ENCODE results near the gene TMEM42.
"Not testable (repeated sequence)": the region's sequence is repeated elsewhere in the genome, so short reads cannot be mapped to it uniquely, and the experiment has no call there.

- TF ChIP-seq CTCF (conservative IDR thresholded peaks at IDR 0.05; ENCODE audit: low read depth, low read length); RFX5 (IDR thresholded peaks at IDR 0.05; ENCODE audit: low read depth, low read length); BHLHE40 (IDR thresholded peaks at IDR 0.05; ENCODE audit: low read depth, low read length); POLR2A (IDR thresholded peaks at IDR 0.05; ENCODE audit: low read depth, low read length): not testable (repeated sequence)
These were observed 5.0 kb upstream of the TMEM42 start for GRCh38 chr3:44856663-44857062.
